Jurkat, Clone E6-1 (cell line): ENCODE measurements around the gene TFPI.
"Not testable (repeated sequence)": the region's sequence is repeated elsewhere in the genome, so short reads cannot be mapped to it uniquely, and the experiment has no call there.

Experiments
- DNase-seq: peaks from one replicate; pipeline ENCODE4 v3.0.0-alpha.2; 2011; ENCODE audit warnings: low read depth, low spot score
- H3K4me3 ChIP-seq: 2 replicates; pipeline ENCODE4 v1.5.1; 2011; ENCODE audit warnings: mild to moderate bottlenecking, low read length, control low read depth, moderate library complexity

Gene TFPI

DNA sequence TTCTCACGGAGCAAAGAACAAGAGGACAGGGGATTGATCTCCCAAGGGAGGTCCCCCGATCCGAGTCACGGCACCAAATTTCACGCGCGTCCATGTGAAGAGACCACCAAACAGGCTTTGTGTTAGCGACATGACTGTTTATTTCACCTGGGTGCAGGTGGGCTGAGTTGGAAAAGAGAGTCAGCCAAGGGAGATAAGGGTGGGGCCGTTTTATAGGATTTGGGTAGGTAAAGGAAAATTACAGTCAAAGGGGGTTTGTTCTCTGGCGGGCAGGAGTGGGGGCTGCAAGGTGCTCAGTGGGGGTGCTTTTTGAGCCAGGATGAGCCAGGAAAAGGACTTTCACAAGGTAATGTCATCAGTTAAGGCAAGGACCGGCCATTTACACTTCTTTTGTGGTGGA is 11.4 kb upstream of the TFPI start:
- DNase-seq, H3K4me3 ChIP-seq: not testable (repeated sequence)

DNA sequence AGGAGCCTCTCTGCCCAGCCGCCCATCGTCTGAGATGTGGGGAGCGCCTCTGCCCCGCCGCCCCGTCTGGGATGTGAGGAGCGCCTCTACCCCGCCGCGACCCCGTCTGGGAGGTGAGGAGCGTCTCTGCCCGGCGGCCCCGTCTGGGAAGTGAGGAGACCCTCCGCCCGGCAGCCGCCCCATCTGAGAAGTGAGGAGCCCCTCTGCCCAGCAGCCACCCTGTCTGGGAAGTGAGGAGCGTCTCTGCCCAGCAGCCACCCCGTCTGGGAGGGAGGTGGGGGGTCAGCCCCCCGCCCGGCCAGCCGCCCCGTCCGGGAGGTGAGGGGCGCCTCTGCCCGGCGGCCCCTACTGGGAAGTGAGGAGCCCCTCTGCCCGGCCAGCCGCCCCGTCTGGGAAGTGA is 2.3 kb upstream of the TFPI start:
- not testable (repeated sequence) for DNase-seq, H3K4me3 ChIP-seq

DNA sequence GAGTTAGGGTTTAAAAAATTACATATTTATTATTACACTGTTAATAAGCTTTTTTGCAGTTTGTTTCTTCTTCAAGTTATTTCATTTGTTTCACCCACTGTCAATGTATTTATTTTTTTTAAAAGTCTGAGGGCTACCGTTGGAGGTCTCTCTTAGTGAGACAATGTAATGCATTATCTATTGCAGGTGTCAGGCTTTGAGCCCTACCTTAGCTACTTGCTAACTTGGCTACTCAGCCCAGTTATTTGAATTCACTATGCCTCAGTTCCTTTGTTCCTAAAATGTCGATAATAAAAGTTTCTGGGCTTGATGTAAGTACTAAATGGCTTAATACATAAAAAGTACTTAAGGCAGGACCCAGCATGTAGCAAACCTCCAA is 458 bp upstream of the TFPI start:
- no peak overlapping the region for H3K4me3 ChIP-seq
- DNase-seq = no peak

DNA sequence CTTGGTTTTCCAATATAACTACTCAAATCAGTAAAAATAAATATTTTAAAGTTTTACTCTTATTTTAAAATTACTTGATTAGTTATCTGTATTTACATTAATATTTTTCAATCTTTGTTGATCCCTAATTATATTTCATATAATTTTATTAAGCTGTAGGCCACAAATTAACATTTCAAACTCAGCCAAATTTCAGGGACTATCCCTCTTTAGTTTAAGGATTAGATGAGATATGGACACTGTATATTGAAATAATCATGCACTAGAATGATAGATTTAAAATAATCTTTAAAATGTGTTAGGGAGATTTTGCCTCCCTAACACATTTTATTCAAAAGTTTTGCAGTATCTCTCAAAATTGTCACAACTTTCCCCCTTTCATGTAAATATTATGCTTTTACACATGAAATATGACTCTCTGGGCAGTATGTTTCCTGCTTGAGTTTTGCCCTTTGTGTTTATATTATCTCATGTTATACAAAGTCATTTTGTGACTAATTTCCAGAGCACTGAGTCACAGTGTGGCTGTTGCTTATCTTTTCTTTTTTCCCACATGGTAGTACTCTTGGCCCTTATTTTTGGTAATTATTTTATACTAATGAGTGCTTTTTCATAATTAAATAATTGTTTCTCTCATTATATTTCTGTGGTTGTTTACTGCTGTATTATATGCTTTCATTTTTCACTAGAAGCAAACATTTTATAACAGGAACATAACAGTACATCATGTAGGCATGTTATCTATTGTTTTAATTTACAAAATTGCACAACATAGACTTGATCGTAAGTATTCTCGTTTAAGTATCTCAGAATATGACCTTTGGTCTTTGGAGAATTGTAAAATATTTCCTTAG is 1.2 kb downstream of the TFPI start:
- DNase-seq = no peak
- H3K4me3 ChIP-seq = no peak overlapping the region

DNA sequence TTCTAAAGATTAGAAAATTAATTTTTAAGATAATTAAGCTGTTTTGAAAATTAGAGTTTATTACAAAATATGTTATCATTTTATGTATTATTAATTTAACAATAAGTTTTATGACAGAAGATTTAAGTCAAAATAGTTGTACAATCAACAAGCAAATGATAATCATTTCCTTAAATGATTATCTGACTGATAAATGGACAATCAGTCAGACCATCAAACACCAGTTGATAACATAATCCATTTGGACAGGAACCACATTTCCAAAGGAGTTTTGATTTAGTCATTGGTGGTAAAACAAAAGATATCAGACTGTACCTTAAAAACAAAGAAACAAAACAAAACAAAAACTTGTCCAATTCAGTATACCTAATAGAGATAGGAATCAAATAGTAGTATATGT is 1.9 kb downstream of the TFPI start:
- no peak overlapping the region for H3K4me3 ChIP-seq
- no peak for DNase-seq

DNA sequence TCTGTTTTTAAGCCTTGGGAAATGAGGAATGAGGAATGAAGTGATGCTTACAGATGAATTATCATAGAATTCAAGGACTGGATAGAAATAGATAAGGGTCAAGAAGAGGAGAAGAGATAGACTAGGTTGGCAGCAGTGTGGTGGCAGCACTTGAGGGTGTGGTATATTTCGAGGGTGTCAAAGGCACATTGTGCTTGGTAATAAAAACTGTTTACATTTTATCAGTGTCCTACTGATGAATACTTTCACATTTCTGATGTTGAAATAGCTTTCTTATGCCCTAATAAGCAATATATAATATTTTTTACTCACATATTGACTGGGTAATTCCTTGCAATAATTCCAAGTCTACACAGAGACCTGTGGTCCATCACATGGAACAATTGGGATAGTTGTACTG is 3.4 kb downstream of the TFPI start:
- no peak for DNase-seq
- H3K4me3 ChIP-seq = no peak overlapping the region

DNA sequence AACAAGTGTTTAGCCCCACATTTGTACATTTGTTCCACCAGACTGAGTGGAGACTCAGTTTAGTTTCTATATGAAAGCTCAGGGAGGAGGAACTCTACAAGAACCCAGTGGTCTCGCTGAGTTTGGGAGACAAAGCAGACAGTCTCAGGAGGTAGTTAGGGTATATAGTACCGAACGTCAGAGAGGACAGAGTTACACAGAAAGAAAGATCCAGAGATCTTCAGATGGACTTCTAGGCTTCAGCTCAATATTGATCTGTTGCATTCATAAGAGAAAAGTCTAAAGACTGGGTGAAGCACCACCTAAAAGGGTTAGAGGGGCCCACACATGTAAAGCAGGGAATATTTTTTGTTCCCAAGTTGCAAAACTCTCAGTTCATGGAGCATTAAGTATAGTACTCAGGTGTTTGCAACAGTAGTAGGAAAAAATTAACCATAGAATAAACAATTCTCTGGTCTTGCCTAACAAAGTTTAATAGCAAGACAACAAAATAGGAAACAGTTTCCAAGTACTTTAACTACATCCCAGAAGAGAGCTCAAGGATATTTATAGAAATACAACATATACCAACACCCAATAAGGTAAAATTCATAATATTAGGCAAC is 4.2 kb downstream of the TFPI start:
- no peak overlapping the region for H3K4me3 ChIP-seq
- DNase-seq = no peak

DNA sequence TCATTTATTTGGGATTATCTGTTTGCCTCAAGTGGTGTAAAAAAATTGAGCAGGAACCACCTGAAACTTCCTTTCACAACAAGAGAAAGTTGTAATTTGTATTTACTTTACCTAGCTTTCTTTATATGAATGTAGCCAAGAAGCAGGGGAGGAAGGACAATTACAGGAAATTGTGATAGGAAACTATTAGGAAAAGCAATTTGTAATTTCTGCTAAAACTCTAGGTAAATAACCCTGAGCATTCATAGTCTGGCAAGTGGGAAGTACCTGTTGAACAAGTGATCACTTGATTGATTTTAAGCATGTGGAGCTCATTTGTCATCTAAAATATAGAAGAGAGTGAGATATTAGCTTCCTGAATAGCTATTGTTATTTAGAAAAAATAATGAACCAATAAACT is 5.0 kb downstream of the TFPI start:
- no peak overlapping the region for H3K4me3 ChIP-seq
- DNase-seq = no peak

DNA sequence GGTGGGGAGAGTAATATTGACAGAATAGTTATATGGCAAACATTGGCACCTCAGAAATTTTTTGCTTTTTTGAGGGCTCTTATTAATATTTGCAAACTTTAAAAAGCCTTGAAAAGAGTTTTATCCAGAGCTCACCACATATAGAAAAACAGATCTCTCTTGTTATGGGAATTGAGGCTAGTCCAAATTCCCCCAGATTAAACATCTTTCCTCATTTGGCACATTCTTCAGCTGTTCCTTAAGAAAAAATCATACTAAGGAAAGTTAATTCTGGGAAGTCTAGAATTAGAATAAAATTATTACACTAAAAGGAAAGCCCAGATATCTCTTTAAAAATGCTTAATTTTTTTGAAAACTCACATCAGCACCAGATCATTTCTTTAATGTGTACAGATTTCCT is 5.6 kb downstream of the TFPI start:
- no peak overlapping the region for H3K4me3 ChIP-seq
- no peak for DNase-seq

DNA sequence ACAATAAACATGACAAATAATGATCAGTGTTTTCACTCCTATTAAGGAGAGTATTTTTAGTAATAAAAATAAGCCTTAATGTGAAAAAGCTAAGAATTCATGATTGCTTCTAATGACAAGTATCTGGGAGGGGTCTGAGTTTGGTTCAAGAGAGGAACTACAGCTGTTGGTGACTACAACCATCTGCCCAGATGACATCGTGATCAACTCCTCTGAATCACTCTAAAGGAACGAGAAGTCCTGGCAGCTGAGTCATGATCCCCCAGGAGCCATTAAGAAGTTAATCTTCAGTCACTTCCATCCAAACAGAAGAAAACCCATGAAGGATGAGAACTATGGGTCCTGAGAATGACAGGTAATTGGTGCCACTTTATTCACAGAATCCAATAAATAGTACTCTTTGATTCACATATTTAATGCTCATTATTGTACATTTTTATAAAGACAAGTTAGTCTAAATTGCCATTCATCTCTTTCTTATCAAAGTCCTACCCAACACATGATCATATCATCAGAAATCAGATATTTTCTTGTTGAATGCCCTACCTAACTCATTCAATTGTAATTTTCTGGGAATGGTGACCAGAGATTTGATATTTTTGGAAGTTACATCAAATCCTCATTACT is 6.8 kb downstream of the TFPI start:
- no peak for DNase-seq
- H3K4me3 ChIP-seq = no peak overlapping the region

DNA sequence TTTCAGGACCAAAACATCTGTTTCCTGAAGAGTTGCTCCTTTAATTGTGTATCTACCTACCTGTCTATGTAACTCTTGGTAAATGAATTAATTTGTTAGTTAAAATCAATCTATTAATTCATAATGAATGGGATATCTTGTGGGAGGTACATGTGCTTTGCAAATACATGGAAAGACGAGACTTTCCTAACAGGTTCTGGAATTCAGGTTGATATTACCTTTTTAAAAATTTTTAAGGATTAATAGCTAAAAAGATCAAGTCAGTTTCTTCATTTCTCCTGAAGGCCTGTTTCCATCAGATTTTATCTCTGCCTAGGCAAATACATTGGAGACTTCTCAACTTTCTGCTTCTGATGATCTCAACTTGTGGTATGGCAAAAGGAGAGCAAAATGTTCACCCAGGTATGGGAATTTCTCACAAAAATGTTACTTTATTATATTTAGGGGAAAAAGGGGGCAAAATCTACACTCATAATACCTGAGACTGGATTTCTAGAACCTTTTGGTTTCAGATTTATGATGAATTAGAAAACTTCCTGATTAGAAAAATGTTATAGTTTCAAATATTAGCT is 7.4 kb downstream of the TFPI start:
- DNase-seq = no peak
- no peak overlapping the region for H3K4me3 ChIP-seq

DNA sequence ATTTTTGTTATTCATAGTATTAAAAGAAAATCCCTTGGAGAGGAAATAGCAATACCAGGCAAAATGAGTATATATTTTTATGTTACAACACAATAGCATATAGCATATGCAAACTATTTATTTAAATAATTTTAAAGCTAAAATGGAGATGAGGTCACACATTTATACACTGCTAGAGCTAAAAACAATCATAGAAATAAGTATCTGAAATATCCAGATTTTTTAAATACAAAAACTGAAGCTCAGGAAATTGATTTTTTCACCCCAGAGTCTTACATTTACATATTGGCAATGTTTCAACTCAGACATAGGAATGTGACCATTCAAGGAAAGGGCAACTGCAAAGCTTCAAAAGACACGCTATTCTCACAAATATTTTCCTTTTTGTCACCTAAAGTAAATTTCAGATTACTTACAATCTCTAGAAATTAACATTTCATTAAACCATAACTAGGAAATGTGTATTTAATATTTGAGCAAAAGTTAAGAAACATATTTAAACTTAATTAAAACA is 8.9 kb downstream of the TFPI start:
- H3K4me3 ChIP-seq = no peak overlapping the region
- DNase-seq = no peak

DNA sequence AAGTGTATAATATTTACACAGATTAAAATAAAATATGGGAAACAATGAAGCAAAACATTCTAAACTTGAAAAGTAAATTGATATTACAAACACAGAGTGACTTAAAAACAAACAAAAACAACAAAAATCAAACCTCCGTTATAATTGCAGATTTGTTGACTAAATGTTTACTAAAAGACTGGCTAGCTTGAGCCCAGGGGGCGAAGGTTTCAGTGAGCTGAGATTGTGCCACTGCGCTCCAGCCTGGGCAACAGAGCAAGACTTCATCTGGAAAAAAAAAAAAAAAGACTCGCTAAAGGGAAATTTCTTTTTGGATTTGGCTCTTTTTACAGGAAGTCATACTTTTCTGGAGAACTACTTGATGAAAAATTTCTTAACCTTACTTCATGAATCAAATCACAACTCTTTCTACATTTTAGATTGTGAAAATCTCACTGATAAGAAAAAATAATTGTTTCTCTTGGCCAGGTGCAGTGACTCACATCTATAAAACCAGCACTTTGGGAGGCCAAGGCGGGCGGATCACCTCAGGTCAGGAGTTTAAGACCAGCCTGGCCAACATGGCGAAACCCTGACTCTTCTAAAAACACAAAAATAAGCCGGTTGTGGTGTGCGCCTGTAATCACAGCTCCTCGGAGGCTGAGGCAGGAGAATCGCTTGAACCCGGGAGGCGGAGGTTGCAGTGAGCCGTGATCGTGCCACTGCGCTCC is 9.7 kb downstream of the TFPI start:
- DNase-seq = no peak
- no peak overlapping the region for H3K4me3 ChIP-seq

DNA sequence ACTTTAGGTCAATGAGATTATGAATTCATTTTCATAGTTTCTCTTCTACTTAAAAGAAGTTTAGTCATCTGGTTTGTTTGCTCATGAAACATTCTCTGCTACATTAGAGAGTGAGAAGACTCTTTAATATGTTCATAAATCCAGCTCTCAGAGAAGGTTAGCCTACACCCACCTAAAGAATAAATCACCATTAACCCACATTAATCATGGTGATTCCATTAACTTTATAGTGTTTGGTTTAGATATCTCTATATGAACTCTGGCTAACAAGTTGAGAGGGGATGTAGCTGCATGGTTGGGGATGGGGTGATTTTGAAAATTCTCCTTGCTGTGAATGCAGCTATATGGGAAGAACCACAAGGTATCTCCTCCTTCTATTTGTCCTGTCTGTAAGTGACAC is 10.7 kb downstream of the TFPI start:
- H3K4me3 ChIP-seq = no peak overlapping the region
- no peak for DNase-seq

DNA sequence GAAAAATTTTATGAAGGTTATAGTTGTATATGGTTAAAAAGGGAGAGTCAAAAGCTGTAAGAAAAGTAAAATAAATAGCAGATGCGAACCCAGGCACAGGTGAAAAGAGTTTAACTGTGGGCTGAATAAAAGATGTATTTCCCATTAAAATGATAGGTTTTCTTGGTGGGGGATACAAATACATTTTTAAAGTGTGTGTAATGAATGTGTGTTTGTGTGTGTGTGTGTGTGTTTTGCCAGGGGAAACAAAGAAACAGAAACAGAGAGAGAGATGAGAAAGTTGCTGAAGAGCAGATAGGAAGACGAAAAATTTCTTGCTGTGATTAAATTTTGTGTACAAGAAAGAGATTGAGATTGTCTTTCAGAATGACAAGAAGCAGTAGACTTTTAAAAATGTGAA is 12.1 kb downstream of the TFPI start:
- no peak overlapping the region for H3K4me3 ChIP-seq
- DNase-seq = no peak

DNA sequence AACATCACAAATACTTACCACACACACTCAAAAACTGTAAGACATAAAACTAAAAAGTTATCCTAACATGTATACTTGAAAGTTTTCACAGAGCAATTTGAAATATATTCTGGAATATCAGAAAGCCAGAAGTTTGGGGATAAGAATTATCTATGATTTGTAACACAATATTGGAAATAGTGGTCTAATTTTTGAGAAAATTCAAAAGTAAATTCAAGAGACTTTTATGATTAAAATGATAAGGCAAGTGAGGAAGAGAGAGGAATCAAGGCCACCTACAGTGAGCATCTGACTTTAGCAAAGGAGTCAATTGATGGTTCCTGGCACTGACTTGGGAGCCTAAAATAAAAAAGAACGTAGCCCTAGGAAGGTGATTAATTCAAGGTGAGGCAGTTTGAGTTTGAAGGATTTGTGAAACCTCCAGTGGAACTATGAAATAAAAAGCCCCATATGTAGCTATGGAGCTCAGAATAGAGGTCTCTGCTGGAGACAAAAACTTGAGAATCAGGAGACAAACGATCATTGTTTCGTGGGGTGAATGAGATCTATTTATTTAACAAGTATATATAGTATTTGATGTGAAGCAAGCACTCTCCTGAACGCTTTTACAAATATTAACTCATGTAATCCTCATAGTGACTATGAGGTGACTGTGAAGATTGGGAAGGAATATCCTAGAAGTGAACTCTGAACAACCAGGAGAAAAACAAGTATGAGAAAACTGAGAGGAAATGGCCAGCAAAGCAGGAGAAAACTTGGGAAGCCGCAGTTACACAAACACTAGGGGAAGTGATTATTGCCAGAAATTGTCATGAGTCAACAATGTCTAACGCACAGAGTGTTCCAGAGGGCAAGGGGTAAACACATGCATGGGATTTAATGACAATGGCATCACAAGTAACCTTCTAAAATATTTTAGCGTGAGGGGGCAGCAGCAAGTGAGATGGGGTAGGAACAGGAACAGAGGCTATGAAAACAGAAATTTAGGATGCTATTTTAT is 12.8 kb downstream of the TFPI start:
- H3K4me3 ChIP-seq = no peak overlapping the region
- DNase-seq = no peak

DNA sequence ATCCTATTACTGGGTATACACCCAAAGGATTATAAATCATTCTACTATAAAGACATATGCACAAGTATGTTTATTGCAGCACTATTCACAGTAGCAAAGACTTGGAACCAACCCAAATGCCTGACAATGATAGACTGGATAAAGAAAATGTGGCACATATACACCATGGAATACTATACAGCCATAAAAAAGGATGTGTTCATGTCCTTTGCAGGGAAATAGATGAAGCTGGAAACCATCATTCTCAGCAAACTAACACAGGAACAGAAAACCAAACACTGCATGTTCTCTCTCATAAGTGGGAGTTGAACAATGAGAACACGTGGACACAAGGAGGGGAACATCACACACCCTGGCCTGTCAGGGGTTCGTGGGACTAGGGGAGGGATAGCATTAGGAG is 16.0 kb downstream of the TFPI start:
- not testable (repeated sequence) for H3K4me3 ChIP-seq, DNase-seq

DNA sequence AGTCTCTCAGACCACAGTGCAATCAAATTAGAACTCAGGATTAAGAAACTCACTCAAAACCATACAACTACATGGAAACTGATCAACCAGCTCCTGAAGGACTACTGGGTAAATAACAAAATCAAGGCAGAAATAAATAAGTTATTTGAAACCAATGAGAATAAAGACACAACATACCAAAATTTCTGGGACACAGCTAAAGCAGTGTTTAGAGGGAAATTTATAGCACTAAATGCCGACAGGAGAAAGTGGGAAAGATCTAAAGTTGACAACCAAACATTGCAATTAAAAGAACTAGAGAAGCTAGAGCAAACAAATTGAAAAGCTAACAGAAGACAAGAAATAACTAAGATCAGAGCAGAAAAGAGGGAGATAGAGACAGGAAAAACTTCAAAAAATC is 18.9 kb downstream of the TFPI start:
- not testable (repeated sequence) for H3K4me3 ChIP-seq, DNase-seq
